ENCODE measurements around the gene UGP2. TPM values are rescaled to one million over a fixed set of nuclear protein-coding genes. Genes with fewer than 3 reads are reported as not detected.

UGP2 gene
- total and polyA plus RNA-seq, 2 donors (not counting 1 experiment from before 2014, with no cell fraction given), result 19.1 to 68.8 TPM

DNA sequence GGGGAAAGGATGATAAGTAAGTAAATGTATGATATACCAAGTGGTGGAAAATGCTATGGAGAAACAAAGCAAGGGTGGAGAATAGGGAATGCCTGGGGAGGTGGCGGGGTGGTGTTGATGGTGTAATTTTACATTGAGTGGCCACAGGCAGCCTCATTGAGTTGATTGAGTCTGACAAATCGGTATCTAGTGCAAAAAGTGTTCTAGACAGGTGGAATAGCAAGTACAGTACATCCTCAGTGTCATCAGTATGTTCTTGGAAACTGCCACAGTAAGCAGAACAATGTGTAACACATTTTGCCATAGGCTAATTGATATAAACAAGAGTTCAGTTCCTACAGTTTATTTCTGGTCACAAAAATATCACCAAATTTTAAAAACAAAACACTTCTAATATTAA lies 46.4 kb downstream of the UGP2 start:
- H3K27ac Mint-ChIP-seq, result no peak overlapping the region
- CTCF ChIA-PET, result interaction anchor here (0.9 kb wide), 1 partner anchor 196 kb away, joined by 3 read pairs; no protein-coding TSS in a partner anchor
- ATAC-seq (ENCODE audit: low read depth) (no peak), DNase-seq (no peak)
- no peak overlapping the region for H2AFZ ChIP-seq (ENCODE audit: insufficient read depth, low read depth, low read length, poor library complexity, severe bottlenecking)
- H3K27ac ChIP-seq (ENCODE audit: low read length in 2 of 2), result no peak overlapping the region
- no peaks in the 10 kb centered on the region for H3K27me3 Mint-ChIP-seq
- peaks cover 22 to 77% of the 10 kb centered on the region in 2 experiments for H3K36me3 ChIP-seq (replicated peaks in 1 of 2; ENCODE audit: control extremely low read depth in 1 of 2, control insufficient read depth in 1 of 2, extremely low read depth in 1 of 2, insufficient read depth in 2 of 2, low read length in 1 of 2)
- POLR2A ChIA-PET, result no interaction called here
- H3K9ac ChIP-seq (ENCODE audit: low read length), result no peak overlapping the region
- H3K4me3 ChIP-seq (ENCODE audit: control extremely low read depth in 1 of 5, extremely low read depth in 1 of 5, insufficient read depth in 1 of 5, low read depth in 2 of 5, low read length in 4 of 5), result no peak overlapping the region
- no peaks in the 10 kb centered on the region for H3K9me3 ChIP-seq (ENCODE audit: control extremely low read depth in 1 of 3, control insufficient read depth in 2 of 3, insufficient read depth in 1 of 3, low read length in 2 of 3)
- H3K27me3 ChIP-seq (replicated peaks in 1 of 4; ENCODE audit: control extremely low read depth in 1 of 4, control insufficient read depth in 3 of 4, insufficient read depth in 4 of 4, low read length in 3 of 4), result no peaks in the 10 kb centered on the region
- H3K4me1 Mint-ChIP-seq, result no peaks in the 10 kb centered on the region
- TF ChIP-seq EZH2 (IDR thresholded peaks at IDR 0.05; ENCODE audit: borderline replicate concordance, insufficient read depth, low read depth, low read length, poor library complexity, severe bottlenecking), result no peak
- TF ChIP-seq, protein P1, sequence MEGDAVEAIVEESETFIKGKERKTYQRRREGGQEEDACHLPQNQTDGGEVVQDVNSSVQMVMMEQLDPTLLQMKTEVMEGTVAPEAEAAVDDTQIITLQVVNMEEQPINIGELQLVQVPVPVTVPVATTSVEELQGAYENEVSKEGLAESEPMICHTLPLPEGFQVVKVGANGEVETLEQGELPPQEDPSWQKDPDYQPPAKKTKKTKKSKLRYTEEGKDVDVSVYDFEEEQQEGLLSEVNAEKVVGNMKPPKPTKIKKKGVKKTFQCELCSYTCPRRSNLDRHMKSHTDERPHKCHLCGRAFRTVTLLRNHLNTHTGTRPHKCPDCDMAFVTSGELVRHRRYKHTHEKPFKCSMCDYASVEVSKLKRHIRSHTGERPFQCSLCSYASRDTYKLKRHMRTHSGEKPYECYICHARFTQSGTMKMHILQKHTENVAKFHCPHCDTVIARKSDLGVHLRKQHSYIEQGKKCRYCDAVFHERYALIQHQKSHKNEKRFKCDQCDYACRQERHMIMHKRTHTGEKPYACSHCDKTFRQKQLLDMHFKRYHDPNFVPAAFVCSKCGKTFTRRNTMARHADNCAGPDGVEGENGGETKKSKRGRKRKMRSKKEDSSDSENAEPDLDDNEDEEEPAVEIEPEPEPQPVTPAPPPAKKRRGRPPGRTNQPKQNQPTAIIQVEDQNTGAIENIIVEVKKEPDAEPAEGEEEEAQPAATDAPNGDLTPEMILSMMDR (IDR thresholded peaks at IDR 0.05), result no peak
- H4K20me1 ChIP-seq (ENCODE audit: control insufficient read depth, insufficient read depth, low read length, poor library complexity, severe bottlenecking), result no peaks in the 10 kb centered on the region
- no peak overlapping the region for H3K4me2 ChIP-seq (replicated peaks; ENCODE audit: low read depth, low read length, poor library complexity, severe bottlenecking)
- H3K4me1 ChIP-seq (ENCODE audit: control insufficient read depth in 2 of 2, insufficient read depth in 2 of 2, low read length in 2 of 2), result no peaks in the 10 kb centered on the region
- H3K4me3 Mint-ChIP-seq, result no peak overlapping the region
- no peaks in the 10 kb centered on the region for H3K9me3 Mint-ChIP-seq (ENCODE audit: insufficient read depth)
- no peaks in the 10 kb centered on the region for H3K79me2 ChIP-seq (ENCODE audit: control insufficient read depth, insufficient read depth, low read length)
- 93% methylated on average over 2 of the region's 2 CpGs for WGBS (ENCODE audit: insufficient coverage)
- intact Hi-C loops (cut with micrococcal nuclease), result no loop called here

DNA sequence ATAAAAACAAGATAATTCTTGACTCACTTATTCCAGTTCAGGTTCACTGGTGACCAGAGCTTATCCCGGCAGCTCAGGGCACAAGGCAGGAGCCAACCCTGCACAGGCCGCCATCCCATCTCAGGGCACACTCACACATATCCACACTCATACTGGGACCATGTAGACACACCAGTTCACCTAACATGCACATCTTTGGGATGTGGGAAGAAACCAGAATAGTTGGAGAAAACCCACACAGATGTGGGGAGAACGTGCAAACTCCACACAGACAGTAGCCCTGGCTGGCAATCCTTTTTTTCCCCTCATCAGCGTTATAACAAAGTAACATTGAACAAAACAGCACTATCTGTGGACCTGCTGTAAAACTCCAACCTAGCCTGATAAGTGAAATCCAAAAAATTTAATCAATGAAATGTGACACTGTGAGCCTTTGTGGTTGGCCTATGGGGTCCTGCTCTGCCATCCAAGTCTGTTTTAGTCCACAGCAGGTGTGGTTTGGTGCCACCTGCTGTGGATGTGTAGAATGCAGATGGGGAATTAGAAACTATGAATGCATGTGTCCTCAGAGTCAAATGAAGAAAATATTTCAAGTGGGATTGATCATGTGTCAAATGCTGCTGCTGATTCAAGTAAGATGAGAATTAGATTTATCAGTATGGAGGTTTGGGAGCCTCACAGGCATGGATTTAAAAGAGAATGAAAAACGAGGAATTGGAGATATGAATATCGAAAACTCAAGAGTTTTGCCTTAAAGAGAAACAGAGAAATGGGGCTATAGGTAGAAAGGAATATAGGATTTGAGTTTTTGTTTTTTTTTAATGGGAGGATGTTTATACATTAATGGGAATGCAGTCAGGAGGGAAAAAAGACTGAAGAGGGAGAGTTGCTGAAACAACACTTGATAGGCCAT lies 47.0 kb downstream of the UGP2 start:
- ATAC-seq (ENCODE audit: low read depth), result peak; percentile 54
- H3K27me3 Mint-ChIP-seq, result no peaks in the 10 kb centered on the region
- TF ChIP-seq, protein P1 (IDR thresholded peaks at IDR 0.05), result peak; percentile 71
- no peak for TF ChIP-seq EZH2 (IDR thresholded peaks at IDR 0.05; ENCODE audit: borderline replicate concordance, insufficient read depth, low read depth, low read length, poor library complexity, severe bottlenecking)
- Histone ChIP-seq H3K27ac (ENCODE audit: low read length in 2 of 2) (no peak overlapping the region), H3K36me3 (replicated peaks in 1 of 2; ENCODE audit: control extremely low read depth in 1 of 2, control insufficient read depth in 1 of 2, extremely low read depth in 1 of 2, insufficient read depth in 2 of 2, low read length in 1 of 2) (peaks cover 22 to 77% of the 10 kb centered on the region in 2 experiments), H3K79me2 (ENCODE audit: control insufficient read depth, insufficient read depth, low read length) (no peaks in the 10 kb centered on the region), H3K27me3 (replicated peaks in 1 of 4; ENCODE audit: control extremely low read depth in 1 of 4, control insufficient read depth in 3 of 4, insufficient read depth in 4 of 4, low read length in 3 of 4) (no peaks in the 10 kb centered on the region), H3K4me3 (ENCODE audit: control extremely low read depth in 1 of 5, extremely low read depth in 1 of 5, insufficient read depth in 1 of 5, low read depth in 2 of 5, low read length in 4 of 5) (no peak overlapping the region), H3K9ac (ENCODE audit: low read length) (no peak overlapping the region), H3K9me3 (ENCODE audit: control extremely low read depth in 1 of 3, control insufficient read depth in 2 of 3, insufficient read depth in 1 of 3, low read length in 2 of 3) (no peaks in the 10 kb centered on the region), H2AFZ (ENCODE audit: insufficient read depth, low read depth, low read length, poor library complexity, severe bottlenecking) (no peak overlapping the region), H3K4me2 (replicated peaks; ENCODE audit: low read depth, low read length, poor library complexity, severe bottlenecking) (no peak overlapping the region), H4K20me1 (ENCODE audit: control insufficient read depth, insufficient read depth, low read length, poor library complexity, severe bottlenecking) (no peaks in the 10 kb centered on the region), H3K4me1 (ENCODE audit: control insufficient read depth in 2 of 2, insufficient read depth in 2 of 2, low read length in 2 of 2) (no peaks in the 10 kb centered on the region)
- POLR2A ChIA-PET, result no interaction called here
- CTCF ChIA-PET, result interaction anchor here (0.6 to 1.1 kb wide), 3 partner anchors 60 to 1400 kb away, joined by 3 to 6 read pairs (median 3); no protein-coding TSS in a partner anchor
- intact Hi-C loops (cut with micrococcal nuclease), result loop anchor here (1.0 kb wide), 1 partner anchor 196 kb away; no protein-coding TSS in a partner anchor
- peak; percentile 51 for DNase-seq
- 100% methylated on average over 2 of the region's 6 CpGs for WGBS (ENCODE audit: insufficient coverage)
- no peaks in the 10 kb centered on the region for H3K4me1 Mint-ChIP-seq
- H3K9me3 Mint-ChIP-seq (ENCODE audit: insufficient read depth), result no peaks in the 10 kb centered on the region
- no peak overlapping the region for H3K4me3 Mint-ChIP-seq
- no peak overlapping the region for H3K27ac Mint-ChIP-seq

Measured in B cell (primary cell).